LNCaP clone FGC (cell line): Measurements from ENCODE around the gene NPAS4.

Experiments used
- DNase-seq: peaks from one replicate; pipeline ENCODE4 v3.0.0-alpha.2; 2011; ENCODE audit warnings: low read depth
- H3K4me3 ChIP-seq: 2 replicates; pipeline ENCODE4 v1.5.1; 2011; ENCODE audit warnings: mild to moderate bottlenecking, low read depth, low read length, control low read depth
- CTCF ChIP-seq: IDR thresholded peaks from 2 replicates; pipeline ENCODE4 v1.5.1; 2012; ENCODE audit warnings: mild to moderate bottlenecking; ENCODE audit not compliant: control insufficient read depth, insufficient read depth; ENCODE audit errors: extremely low read depth

Gene NPAS4

GRCh38 chr11:66448523-66448922 is 27.7 kb downstream of the NPAS4 start:
- no peak for TF ChIP-seq CTCF

GRCh38 chr11:66450560-66450959 is 29.7 kb downstream of the NPAS4 start:
- no peak overlapping the region for H3K4me3 ChIP-seq
- no peak for TF ChIP-seq CTCF
- DNase-seq = no peak

More at GRCh38 chr11:66448523-66448922, 27.7 kb downstream of the NPAS4 start:
- no peak overlapping the region for H3K4me3 ChIP-seq
- DNase-seq = no peak

GRCh38 chr11:66451663-66452062 is 30.8 kb downstream of the NPAS4 start:
- no peak overlapping the region for H3K4me3 ChIP-seq
- no peak for DNase-seq
- no peak for TF ChIP-seq CTCF

- H3K4me3 ChIP-seq = no peak overlapping the region
- TF ChIP-seq CTCF = no peak
- DNase-seq = no peak
These were observed 33.4 kb downstream of the NPAS4 start for GRCh38 chr11:66454247-66454646.

- no peak for TF ChIP-seq CTCF
- no peak for DNase-seq
- H3K4me3 ChIP-seq = no peak overlapping the region
These were observed 34.0 kb downstream of the NPAS4 start for GRCh38 chr11:66454828-66455227.

- no peak for TF ChIP-seq CTCF
- H3K4me3 ChIP-seq = no peak overlapping the region
- DNase-seq = no peak
These were observed 37.0 kb downstream of the NPAS4 start for GRCh38 chr11:66457826-66458225.

- no peak for TF ChIP-seq CTCF
- H3K4me3 ChIP-seq = no peak overlapping the region
- DNase-seq = no peak
These were observed 38.4 kb downstream of the NPAS4 start for GRCh38 chr11:66459138-66459778.
